ENCODE data around the gene TRABD2B.

The TRABD2B gene

DNA sequence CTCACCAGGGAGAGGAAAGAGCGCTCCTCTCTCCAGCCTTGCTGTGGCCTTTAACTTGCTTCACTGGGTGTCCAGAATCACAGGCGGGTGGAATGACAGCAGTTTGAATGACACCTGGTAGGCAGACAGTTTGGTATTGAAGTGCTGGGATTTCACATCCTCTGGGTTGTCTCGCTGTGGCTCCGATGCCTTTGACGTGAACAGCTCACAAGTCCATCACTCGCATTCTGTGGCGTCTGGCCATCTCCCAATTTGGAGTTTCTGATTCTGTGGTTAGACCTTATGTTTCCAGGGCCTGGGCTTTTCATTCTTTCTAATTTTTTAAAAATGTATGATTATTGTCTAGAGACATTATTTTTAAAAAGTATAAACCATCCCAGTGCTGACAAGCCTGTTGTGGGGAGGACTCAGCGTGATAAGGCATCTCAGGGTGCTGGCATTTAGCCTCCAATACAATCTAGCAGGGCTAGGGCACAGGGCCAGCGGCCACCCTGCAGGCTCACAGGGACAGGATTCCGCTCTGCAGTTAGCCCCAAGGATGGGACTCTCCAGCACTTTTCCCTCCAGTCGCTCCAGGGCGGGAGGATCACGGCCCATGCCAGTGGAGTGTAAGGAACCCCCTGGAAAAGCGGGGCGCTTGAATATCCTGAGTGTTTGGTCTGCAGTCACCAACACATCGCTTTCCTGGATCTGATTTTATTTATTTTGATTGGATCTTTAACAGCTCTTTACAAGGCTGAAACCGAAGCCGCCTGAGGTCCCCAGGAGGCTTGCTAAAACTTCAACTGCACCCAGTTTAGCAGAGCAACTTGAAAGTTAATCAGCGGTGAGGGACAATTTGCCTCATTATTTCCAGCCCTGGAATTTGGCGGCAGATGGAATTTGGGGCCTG is 178.3 kb downstream of the TRABD2B start:
- DNase-seq, result no peak

- no peak for DNase-seq
Measured at GRCh38 chr1:47817861-47818260, 179.3 kb downstream of the TRABD2B start.

- no peak for DNase-seq
Measured at GRCh38 chr1:47816325-47817071, 180.7 kb downstream of the TRABD2B start.

DNA sequence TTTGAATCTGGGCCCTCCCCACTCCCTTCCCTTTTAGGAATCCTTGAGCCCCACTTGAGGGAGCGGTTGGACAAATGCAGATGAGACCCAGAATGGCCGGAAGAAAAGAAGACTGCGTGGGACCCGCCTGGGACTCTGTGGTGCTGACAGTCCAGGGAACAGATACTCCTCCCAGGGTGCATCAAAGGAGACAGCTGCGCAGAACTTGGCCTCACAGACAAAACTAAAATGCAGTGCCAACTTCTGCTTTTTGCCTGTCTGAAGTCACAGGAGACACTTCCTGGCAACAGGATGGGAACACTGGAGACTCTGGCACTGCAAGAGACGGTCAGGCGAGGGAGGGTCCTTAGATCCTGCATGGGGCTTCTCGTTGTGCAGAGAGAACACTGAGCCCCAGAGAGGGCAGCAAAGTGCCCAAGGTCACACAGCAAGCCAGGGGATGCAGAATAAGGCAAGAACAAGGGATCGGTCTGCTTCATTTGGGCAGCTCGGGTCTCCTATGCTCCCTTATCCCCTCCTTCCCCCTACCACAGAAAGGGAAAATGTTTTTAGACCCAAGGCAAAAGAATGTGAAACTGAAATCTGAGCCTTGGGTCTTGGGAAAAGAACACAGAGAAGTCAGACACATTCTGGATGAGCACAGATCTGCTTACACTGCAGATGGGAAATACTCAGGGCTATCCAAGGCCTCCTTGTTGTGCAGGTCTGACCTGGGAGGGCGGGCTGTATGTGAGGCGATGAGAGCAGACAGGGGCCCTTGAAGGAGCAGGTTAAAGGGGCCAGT is 182.4 kb downstream of the TRABD2B start:
- DNase-seq, result no peak

GRCh38 chr1:47813970-47814369 is 183.2 kb downstream of the TRABD2B start:
- no peak for DNase-seq

- DNase-seq, result no peak
Measured at GRCh38 chr1:47812904-47813514, 184.2 kb downstream of the TRABD2B start.

- no peak for DNase-seq
Measured at GRCh38 chr1:47810964-47811682, 186.1 kb downstream of the TRABD2B start.

GRCh38 chr1:47809301-47810084 is 187.7 kb downstream of the TRABD2B start:
- no peak for DNase-seq

GRCh38 chr1:47808612-47809011 is 188.6 kb downstream of the TRABD2B start:
- no peak for DNase-seq

- DNase-seq, result no peak
Measured at GRCh38 chr1:47805921-47806361, 191.2 kb downstream of the TRABD2B start.

- DNase-seq, result no peak
Measured at GRCh38 chr1:47805018-47805417, 192.2 kb downstream of the TRABD2B start.

DNA sequence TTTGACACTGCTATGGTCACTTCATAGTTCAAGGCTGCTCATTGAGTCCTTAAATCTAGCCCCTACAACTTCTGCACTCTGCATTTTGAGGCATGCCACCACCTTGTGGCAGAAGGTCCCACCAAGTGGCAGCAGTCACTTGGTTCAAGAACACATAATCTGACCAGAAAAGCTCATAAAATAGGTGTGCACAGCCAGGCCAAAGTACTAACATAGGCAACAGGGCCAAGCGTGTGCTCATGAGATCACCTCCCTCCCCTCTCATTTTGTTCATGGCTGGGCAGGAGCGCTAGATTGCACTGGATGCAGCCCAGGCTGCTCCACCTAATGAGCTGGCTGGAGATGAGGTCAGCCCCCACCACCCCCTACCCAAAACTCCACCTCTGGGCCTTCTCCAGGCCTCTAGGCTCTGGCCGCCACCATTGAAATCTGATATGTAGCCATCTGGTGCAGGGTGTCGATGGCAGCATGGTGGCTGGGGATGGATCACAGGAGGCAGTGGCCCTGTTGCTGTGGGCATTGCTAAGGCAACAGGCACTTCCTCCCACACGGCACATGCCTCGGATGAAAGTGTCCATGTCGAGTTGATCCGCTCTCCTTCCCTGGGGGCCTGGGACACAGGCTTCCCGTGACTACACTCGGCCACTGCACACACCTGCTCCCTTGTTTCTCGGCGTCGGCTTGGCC is 193.2 kb downstream of the TRABD2B start:
- DNase-seq, result no peak

DNA sequence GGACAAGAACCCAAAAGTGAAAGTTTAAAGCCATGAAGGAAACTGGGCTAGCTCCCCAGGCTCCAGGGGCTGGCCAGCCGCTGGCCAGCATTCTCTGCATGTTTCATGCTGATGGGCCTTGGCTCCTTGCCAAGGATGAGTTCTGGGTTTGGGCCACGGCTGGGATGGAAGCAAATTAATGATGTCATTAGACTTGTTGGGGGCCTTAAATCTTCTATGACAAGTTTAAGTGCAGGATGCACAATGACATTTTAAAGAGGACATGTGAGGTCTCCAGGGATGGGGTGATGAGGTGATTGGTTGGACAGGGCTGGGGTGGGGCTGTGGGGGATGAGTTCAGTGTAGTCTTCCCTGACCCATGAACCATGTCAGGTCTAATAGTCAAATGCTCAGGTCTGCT is 199.6 kb downstream of the TRABD2B start:
- DNase-seq, result no peak

- no peak for DNase-seq
Measured at GRCh38 chr1:47796626-47797025, 200.6 kb downstream of the TRABD2B start.

DNA sequence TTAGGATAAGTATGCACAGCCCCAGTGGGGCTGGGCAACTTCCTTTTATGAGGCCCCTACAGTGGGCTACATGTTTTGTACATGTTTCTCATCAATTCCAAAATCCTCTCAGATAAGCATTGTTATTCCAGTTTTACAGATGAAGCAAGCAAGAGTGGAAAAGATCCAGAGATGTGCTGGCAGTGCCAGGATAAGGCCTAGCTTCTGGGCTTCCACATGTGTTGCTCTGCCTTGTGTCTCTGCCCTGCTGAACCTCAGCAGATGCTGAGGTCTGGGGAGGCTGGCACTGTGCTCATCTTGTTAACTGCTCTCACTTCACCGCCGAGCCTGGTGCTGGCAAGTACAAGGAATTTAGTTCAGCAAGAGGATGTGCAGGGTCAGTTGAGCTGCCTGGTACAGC is 202.1 kb downstream of the TRABD2B start:
- DNase-seq, result no peak

DNA sequence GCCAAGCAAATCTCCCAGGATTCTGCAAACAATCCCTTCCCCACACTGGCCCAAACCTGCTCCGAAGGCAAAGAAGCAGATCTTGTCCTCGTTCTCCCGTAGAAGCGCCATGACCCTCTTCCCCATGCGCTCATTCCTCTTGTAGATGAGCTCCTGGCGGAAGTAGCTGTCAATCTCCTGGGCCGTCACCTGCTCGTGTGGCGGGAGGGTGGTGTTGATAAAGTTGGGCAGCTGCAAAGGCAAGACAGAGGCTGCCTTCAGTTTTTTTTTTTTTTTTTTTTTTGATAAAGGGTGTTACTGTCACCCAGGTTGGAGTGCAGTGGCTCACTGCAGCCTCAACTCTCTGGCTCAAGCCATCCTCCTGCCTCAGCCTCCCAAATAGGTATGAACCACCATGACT is 202.7 kb downstream of the TRABD2B start:
- no peak for DNase-seq

DNA sequence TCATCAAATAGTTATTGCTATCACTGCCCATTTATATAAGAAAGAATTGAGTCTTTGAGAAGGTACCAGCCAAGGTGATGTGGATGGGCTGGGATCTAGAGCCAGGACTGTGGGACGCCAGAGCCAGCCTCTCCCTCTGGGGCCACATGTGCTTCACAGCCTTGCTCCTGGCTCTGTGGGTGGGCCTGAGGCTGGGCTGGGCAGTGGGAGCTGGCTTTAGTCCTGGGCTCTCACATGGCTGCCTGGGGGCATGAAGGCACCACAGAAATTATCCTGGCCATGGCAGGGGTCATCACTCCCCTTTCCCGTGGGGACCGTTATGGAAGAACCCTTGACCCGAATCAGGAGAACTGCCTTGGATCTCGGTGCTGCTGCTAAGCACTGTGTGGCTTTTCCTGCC is 203.1 kb downstream of the TRABD2B start:
- no peak for DNase-seq

DNA sequence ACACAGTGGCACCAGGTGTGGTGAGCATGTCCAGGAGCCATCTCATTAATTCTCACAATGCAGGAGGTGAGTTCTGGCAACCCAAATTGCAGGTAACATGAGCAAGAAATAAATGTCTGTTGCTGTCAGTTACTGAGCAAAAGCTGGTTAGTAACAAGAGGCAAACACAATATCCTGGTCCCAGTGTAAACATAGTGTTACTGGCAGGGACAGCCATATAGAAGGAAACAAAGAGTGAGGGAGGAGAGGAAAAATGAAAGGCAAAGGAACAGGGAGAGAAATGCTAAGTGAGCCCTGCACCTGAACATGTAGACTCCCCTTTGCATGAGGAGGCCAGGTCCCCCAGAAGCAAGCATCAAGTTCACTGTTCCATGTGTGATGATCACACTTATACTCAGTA is 203.6 kb downstream of the TRABD2B start:
- no peak for DNase-seq

DNA sequence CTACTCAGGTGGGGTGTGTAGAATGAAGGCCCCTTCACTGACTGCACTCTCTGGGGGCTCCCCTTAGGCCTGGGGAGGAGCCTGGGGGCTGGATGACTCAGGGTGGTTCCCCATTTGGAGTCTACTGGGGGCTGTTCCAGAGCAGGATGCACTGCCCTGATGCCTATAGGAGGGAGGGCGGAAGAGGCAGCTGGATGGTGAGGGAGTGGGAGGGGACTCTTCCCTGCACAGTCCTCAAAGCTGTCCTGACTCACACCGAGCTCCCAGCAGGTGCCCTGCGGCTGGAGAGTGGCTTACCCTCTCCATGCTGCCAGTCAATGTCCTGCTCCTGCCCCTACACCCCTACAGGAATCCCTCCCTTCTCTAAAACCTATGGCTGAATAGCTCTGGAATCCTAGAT is 204.4 kb downstream of the TRABD2B start:
- DNase-seq, result no peak

GRCh38 chr1:47791879-47792608 is 205.1 kb downstream of the TRABD2B start:
- no peak for DNase-seq
